ENCODE data around the gene CHML. TPM values are rescaled to one million over a fixed set of nuclear protein-coding genes. Genes with fewer than 3 reads are reported as not detected.

The CHML gene
- total and polyA plus RNA-seq, 10 of the 15 experiments (the other 5 are each of a cell fraction or from before 2014, with no cell fraction given), result 2.0 to 15.5 (median 6.0) TPM

GRCh38 chr1:241596633-241597032 is 43.5 kb downstream of the CHML start:
- POLR2A ChIA-PET, result interaction anchor here (0.5 kb wide), 1 partner anchor 381 kb away, joined by 4 read pairs; no protein-coding TSS in a partner anchor
- CTCF ChIA-PET, result interaction anchor here (1.0 to 4.4 kb wide), 2 partner anchors 14 to 71 kb away, joined by 3 to 30 read pairs; no protein-coding TSS in a partner anchor
- TF ChIP-seq NFYB (IDR thresholded peaks at IDR 0.05; ENCODE audit: insufficient read depth, low read depth, low read length) (no peak), CREM (IDR thresholded peaks at IDR 0.05; ENCODE audit: low read depth) (no peak)
- intact Hi-C loops (cut with micrococcal nuclease; ENCODE audit: unreplicated experiment), result no loop called here
- no peaks in the 10 kb centered on the region for H3K9me3 ChIP-seq (replicated peaks; ENCODE audit: control insufficient read depth, insufficient read depth, low read length)
- H3K4me1 ChIP-seq (ENCODE audit: control insufficient read depth, insufficient read depth, low read length), result peaks cover 4% of the 10 kb centered on the region; the same call in 1 of the 2 replicates
- no peak for FAIRE-seq
- no peak for DNase-seq (ENCODE audit: low read depth, low spot score)
- H3K79me2 ChIP-seq (ENCODE audit: control insufficient read depth, insufficient read depth, low read length), result no peaks in the 10 kb centered on the region
- in situ Hi-C loops (cut with MboI), result no loop called here
- RAD21 ChIA-PET (ENCODE audit: unreplicated experiment), result no interaction called here
- no peaks in the 10 kb centered on the region; a peak in 1 of 4 replicates for H3K27me3 ChIP-seq (replicated peaks in 1 of 2; ENCODE audit: control insufficient read depth in 2 of 2, insufficient read depth in 2 of 2, low read length in 1 of 2)
- no peak overlapping the region for H3K4me3 ChIP-seq
- no TSS peak for BruUV-seq (replicated peaks)
- no peaks in the 10 kb centered on the region for H4K20me1 ChIP-seq (ENCODE audit: control insufficient read depth, insufficient read depth)
- H3K36me3 ChIP-seq (ENCODE audit: control insufficient read depth in 2 of 2, insufficient read depth in 2 of 2, low read length in 1 of 2), result no peaks in the 10 kb centered on the region; a peak in 1 of 4 replicates
- H3K27ac ChIP-seq (ENCODE audit: control insufficient read depth, insufficient read depth), result no peak overlapping the region
- H3K9ac ChIP-seq (ENCODE audit: control insufficient read depth, insufficient read depth, low read length), result no peak overlapping the region
- no peak overlapping the region for H2AFZ ChIP-seq (ENCODE audit: control insufficient read depth, low read depth, low read length)
- H3K4me2 ChIP-seq (ENCODE audit: control insufficient read depth, insufficient read depth), result no peak overlapping the region
- 31% methylated on average over 6 of the region's 6 CpGs for WGBS (ENCODE audit: insufficient coverage, insufficient replicate concordance, low lambda C conversion rate, missing lambda C conversion rate)
- ATAC-seq, result no peak
- SMC1A ChIA-PET (ENCODE audit: uncharacterized antibody, unreplicated experiment), result interaction anchor here (0.6 to 0.9 kb wide), 3 partner anchors 45 to 92 kb away, joined by 3 read pairs; no protein-coding TSS in a partner anchor

- no peak overlapping the region for H3K9ac ChIP-seq (ENCODE audit: control insufficient read depth, insufficient read depth, low read length)
- no peaks in the 10 kb centered on the region; a peak in 1 of 4 replicates for H3K36me3 ChIP-seq (ENCODE audit: control insufficient read depth in 2 of 2, insufficient read depth in 2 of 2, low read length in 1 of 2)
- no peaks in the 10 kb centered on the region for H3K4me1 ChIP-seq (ENCODE audit: control insufficient read depth, insufficient read depth, low read length)
- intact Hi-C loops (cut with micrococcal nuclease; ENCODE audit: unreplicated experiment), result no loop called here
- ChIA-PET SMC1A (ENCODE audit: uncharacterized antibody, unreplicated experiment) (no interaction called here), RAD21 (ENCODE audit: unreplicated experiment) (no interaction called here), CTCF (interaction anchor here (0.7 kb wide), 1 partner anchor 18 kb away, joined by 3 read pairs; no protein-coding TSS in a partner anchor), POLR2A (no interaction called here)
- BruUV-seq (replicated peaks), result no TSS peak
- 86% methylated on average over 1 of the region's 1 CpG for WGBS (ENCODE audit: insufficient coverage, insufficient replicate concordance, low lambda C conversion rate, missing lambda C conversion rate)
- H3K4me2 ChIP-seq (ENCODE audit: control insufficient read depth, insufficient read depth), result no peak overlapping the region
- in situ Hi-C loops (cut with MboI), result no loop called here
- no peak overlapping the region for H2AFZ ChIP-seq (ENCODE audit: control insufficient read depth, low read depth, low read length)
- DNase-seq (ENCODE audit: low read depth, low spot score) (no peak), ATAC-seq (no peak), FAIRE-seq (no peak)
- no peaks in the 10 kb centered on the region; a peak in 1 of 4 replicates for H3K27me3 ChIP-seq (replicated peaks in 1 of 2; ENCODE audit: control insufficient read depth in 2 of 2, insufficient read depth in 2 of 2, low read length in 1 of 2)
- H3K27ac ChIP-seq (ENCODE audit: control insufficient read depth, insufficient read depth), result no peak overlapping the region
- TF ChIP-seq RAD51 (IDR thresholded peaks at IDR 0.05) (no peak), BCLAF1 (IDR thresholded peaks at IDR 0.05) (no peak), YBX1 (IDR thresholded peaks at IDR 0.05) (no peak), TARDBP (IDR thresholded peaks at IDR 0.05; ENCODE audit: borderline replicate concordance) (no peak)
- no peak overlapping the region for H3K4me3 ChIP-seq
- H3K79me2 ChIP-seq (ENCODE audit: control insufficient read depth, insufficient read depth, low read length), result no peaks in the 10 kb centered on the region
- no peaks in the 10 kb centered on the region for H4K20me1 ChIP-seq (ENCODE audit: control insufficient read depth, insufficient read depth)
- H3K9me3 ChIP-seq (replicated peaks; ENCODE audit: control insufficient read depth, insufficient read depth, low read length), result no peaks in the 10 kb centered on the region
Measured at GRCh38 chr1:241593186-241593585, 47.0 kb downstream of the CHML start.

All from GM12878 (cell line).